Measurements from ENCODE around the gene TTI1. TPM values are rescaled to one million over a fixed set of nuclear protein-coding genes. Genes with fewer than 3 reads are reported as not detected.

TTI1 gene
- total RNA-seq, 2 donors from 2014 or later, result 37.5 to 56.2 TPM

DNA sequence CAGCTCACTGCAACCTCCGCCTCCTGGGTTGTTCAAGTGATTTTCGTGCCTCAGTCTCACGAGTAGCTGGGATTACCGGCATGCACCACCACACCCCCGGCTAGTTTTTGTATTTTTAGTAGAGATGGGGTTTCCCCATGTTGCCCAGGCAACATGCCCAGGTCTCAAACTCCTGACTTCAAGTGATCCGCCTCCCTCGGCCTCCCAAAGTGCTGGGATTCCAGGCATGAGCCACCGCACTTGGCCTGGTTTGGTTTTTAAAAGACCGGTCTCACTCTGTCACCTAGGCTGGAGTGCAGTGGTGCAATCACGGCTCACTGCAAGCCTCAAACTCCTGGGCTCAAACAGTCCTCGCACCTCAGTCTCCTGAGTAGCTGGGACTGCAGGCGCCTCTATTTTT lies 90.2 kb downstream of the TTI1 start:
- H3K36me3 ChIP-seq (ENCODE audit: control insufficient read depth, insufficient read depth, low read length), result no peaks in the 10 kb centered on the region
- Mint-ChIP-seq H3K4me3 (no peak overlapping the region), H3K9me3 (peaks cover 7% of the 10 kb centered on the region), H3K27ac (no peak overlapping the region), H3K4me1 (peaks cover 11% of the 10 kb centered on the region), H3K36me3 (ENCODE audit: low read depth) (no peaks in the 10 kb centered on the region), H3K27me3 (ENCODE audit: insufficient read depth) (peaks cover 2% of the 10 kb centered on the region)
- H3K27ac ChIP-seq (ENCODE audit: low read depth, low read length), result no peak overlapping the region
- H3K4me3 ChIP-seq (ENCODE audit: low read length), result no peak overlapping the region
- H3K4me1 ChIP-seq (ENCODE audit: control insufficient read depth, insufficient read depth, low read length), result no peaks in the 10 kb centered on the region
- peaks cover 5% of the 10 kb centered on the region for H3K9me3 ChIP-seq (ENCODE audit: control insufficient read depth, low read length)
- H3K27me3 ChIP-seq (ENCODE audit: control insufficient read depth, insufficient read depth, low read length, poor library complexity, severe bottlenecking), result no peaks in the 10 kb centered on the region
- WGBS, 2 experiments (ENCODE audit: insufficient coverage in 1 of 2, insufficient read length in 1 of 2), result 78 to 89% methylated on average over 12 of the region's 12 CpGs
- peak; percentile 48 for DNase-seq
- no peak overlapping the region for H3K9ac ChIP-seq (ENCODE audit: extremely low read depth, low read length, poor library complexity, severe bottlenecking)
- TF ChIP-seq, protein P1, sequence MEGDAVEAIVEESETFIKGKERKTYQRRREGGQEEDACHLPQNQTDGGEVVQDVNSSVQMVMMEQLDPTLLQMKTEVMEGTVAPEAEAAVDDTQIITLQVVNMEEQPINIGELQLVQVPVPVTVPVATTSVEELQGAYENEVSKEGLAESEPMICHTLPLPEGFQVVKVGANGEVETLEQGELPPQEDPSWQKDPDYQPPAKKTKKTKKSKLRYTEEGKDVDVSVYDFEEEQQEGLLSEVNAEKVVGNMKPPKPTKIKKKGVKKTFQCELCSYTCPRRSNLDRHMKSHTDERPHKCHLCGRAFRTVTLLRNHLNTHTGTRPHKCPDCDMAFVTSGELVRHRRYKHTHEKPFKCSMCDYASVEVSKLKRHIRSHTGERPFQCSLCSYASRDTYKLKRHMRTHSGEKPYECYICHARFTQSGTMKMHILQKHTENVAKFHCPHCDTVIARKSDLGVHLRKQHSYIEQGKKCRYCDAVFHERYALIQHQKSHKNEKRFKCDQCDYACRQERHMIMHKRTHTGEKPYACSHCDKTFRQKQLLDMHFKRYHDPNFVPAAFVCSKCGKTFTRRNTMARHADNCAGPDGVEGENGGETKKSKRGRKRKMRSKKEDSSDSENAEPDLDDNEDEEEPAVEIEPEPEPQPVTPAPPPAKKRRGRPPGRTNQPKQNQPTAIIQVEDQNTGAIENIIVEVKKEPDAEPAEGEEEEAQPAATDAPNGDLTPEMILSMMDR (conservative IDR thresholded peaks at IDR 0.05), result no peak

GRCh38 chr20:37941992-37942391 lies 91.3 kb downstream of the TTI1 start:
- Histone ChIP-seq H3K27me3 (ENCODE audit: control insufficient read depth, insufficient read depth, low read length, poor library complexity, severe bottlenecking) (no peaks in the 10 kb centered on the region), H3K27ac (ENCODE audit: low read depth, low read length) (no peak overlapping the region), H3K36me3 (ENCODE audit: control insufficient read depth, insufficient read depth, low read length) (no peaks in the 10 kb centered on the region), H3K4me1 (ENCODE audit: control insufficient read depth, insufficient read depth, low read length) (no peaks in the 10 kb centered on the region), H3K4me3 (ENCODE audit: low read length) (no peak overlapping the region), H3K9ac (ENCODE audit: extremely low read depth, low read length, poor library complexity, severe bottlenecking) (no peak overlapping the region), H3K9me3 (ENCODE audit: control insufficient read depth, low read length) (no peaks in the 10 kb centered on the region)
- Mint-ChIP-seq H3K4me1 (peaks cover 15% of the 10 kb centered on the region), H3K27me3 (ENCODE audit: insufficient read depth) (peaks cover 2% of the 10 kb centered on the region), H3K36me3 (ENCODE audit: low read depth) (no peaks in the 10 kb centered on the region), H3K4me3 (no peak overlapping the region), H3K9me3 (no peaks in the 10 kb centered on the region), H3K27ac (no peak overlapping the region)
- WGBS, 2 experiments (ENCODE audit: insufficient coverage in 1 of 2, insufficient read length in 1 of 2), result 95 to 100% methylated on average over 3 to 6 of the region's 6 CpGs
- TF ChIP-seq, protein P1 (conservative IDR thresholded peaks at IDR 0.05), result no peak
- peak; percentile 7 for DNase-seq

- WGBS, 2 experiments (ENCODE audit: insufficient coverage in 1 of 2, insufficient read length in 1 of 2), result 77 to 80% methylated on average over 8 of the region's 8 CpGs
- Mint-ChIP-seq H3K4me3 (no peak overlapping the region), H3K9me3 (no peaks in the 10 kb centered on the region), H3K27ac (no peak overlapping the region), H3K27me3 (ENCODE audit: insufficient read depth) (peaks cover 2% of the 10 kb centered on the region), H3K36me3 (ENCODE audit: low read depth) (no peaks in the 10 kb centered on the region), H3K4me1 (peaks cover 15% of the 10 kb centered on the region)
- DNase-seq, result peak; percentile 81
- H3K4me3 ChIP-seq (ENCODE audit: low read length), result no peak overlapping the region
- H3K27me3 ChIP-seq (ENCODE audit: control insufficient read depth, insufficient read depth, low read length, poor library complexity, severe bottlenecking), result no peaks in the 10 kb centered on the region
- no peak overlapping the region for H3K27ac ChIP-seq (ENCODE audit: low read depth, low read length)
- no peaks in the 10 kb centered on the region for H3K4me1 ChIP-seq (ENCODE audit: control insufficient read depth, insufficient read depth, low read length)
- no peak overlapping the region for H3K9ac ChIP-seq (ENCODE audit: extremely low read depth, low read length, poor library complexity, severe bottlenecking)
- no peaks in the 10 kb centered on the region for H3K36me3 ChIP-seq (ENCODE audit: control insufficient read depth, insufficient read depth, low read length)
- TF ChIP-seq, protein P1 (conservative IDR thresholded peaks at IDR 0.05), result peak; percentile 81
- no peaks in the 10 kb centered on the region for H3K9me3 ChIP-seq (ENCODE audit: control insufficient read depth, low read length)
Measured at GRCh38 chr20:37941332-37941731, 91.9 kb downstream of the TTI1 start.

Measured in endodermal cell (in vitro differentiated cells).